Right renal cortex interstitium (tissue), 3 donors: ENCODE data around the gene AGXT. TPM values are rescaled to one million over a fixed set of nuclear protein-coding genes. Genes with fewer than 3 reads are reported as not detected.

Experiments used
- DNase-seq, 3 donors: peaks; one replicate each; pipeline ENCODE4 v3.0.0-alpha.2; 2013; ENCODE audit warnings: low read depth in 3 of 3, low spot score in 2 of 3
- polyA plus RNA-seq, 3 donors: library from polyadenylated mRNA; unstranded; fragments of 120-200 nt; gene quantifications; one replicate each; pipeline ENCODE4 v1.2.1, GENCODE V29; 2013; ENCODE audit not compliant: insufficient read length in 3 of 3

The AGXT gene
- polyA plus RNA-seq, 3 donors: 0.04 to 0.15 TPM; not detected in 1

GRCh38 chr2:240925191-240925567, 56.6 kb downstream of the AGXT start:
- DNase-seq: no peak

- no peak for DNase-seq
Measured at GRCh38 chr2:240925568-240926515, 57.2 kb downstream of the AGXT start.

GRCh38 chr2:240926516-240927389, 58.1 kb downstream of the AGXT start:
- DNase-seq: no peak

- no peak for DNase-seq
Measured at GRCh38 chr2:240927390-240927781, 58.8 kb downstream of the AGXT start.

GRCh38 chr2:240928476-240929363, 60.1 kb downstream of the AGXT start:
- no peak for DNase-seq

GRCh38 chr2:240929364-240930095, 60.9 kb downstream of the AGXT start:
- DNase-seq: no peak

Other genes starting within 250 kb of the AGXT start
- 1 to 10 TPM; 1.2 TPM for gene GPR35, start 243.3 kb upstream of the AGXT start, polyA plus RNA-seq
- 1 to 10 TPM in 1 of 3 donors, under 1 TPM in 2; 0.14 to 1.4 (median 0.74) TPM for gene AQP12B, start 185.9 kb upstream of the AGXT start, polyA plus RNA-seq
- under 1 TPM in 2 of 3 donors, not detected in 1; 0.19 to 0.47 TPM for gene AQP12A, start 177.0 kb upstream of the AGXT start, polyA plus RNA-seq
- gene KIF1A, start 48.6 kb upstream of the AGXT start, polyA plus RNA-seq: 1 to 10 TPM; 7.1 to 9.5 (median 9.0) TPM
- 1 to 10 TPM in 2 of 3 donors, under 1 TPM in 1; 0.76 to 3.3 (median 1.3) TPM for gene MAB21L4, start 27.3 kb downstream of the AGXT start, polyA plus RNA-seq
- gene CROCC2, start 37.5 kb downstream of the AGXT start, polyA plus RNA-seq: under 1 TPM in 1 of 3 donors, not detected in 2; 0.04 TPM
- 1 to 10 TPM; 6.2 to 7.4 (median 6.6) TPM for gene SNED1, start 129.8 kb downstream of the AGXT start, polyA plus RNA-seq
- 10 to 100 TPM; 61.5 to 74.3 (median 64.1) TPM for gene MTERF4, start 233.5 kb downstream of the AGXT start, polyA plus RNA-seq